HG03565 (cell line): ENCODE measurements around the gene VPS9D1.
"Not testable (repeated sequence)": the region's sequence is repeated elsewhere in the genome, so short reads cannot be mapped to it uniquely, and the experiment has no call there.

Source experiments
- ATAC-seq: cut with Tn5 transposase; IDR thresholded peaks from one replicate; pipeline ENCODE4 v1.9.1; 2021; ENCODE audit warnings: mild to moderate bottlenecking, moderate library complexity; ENCODE audit not compliant: unreplicated experiment

Gene VPS9D1

DNA sequence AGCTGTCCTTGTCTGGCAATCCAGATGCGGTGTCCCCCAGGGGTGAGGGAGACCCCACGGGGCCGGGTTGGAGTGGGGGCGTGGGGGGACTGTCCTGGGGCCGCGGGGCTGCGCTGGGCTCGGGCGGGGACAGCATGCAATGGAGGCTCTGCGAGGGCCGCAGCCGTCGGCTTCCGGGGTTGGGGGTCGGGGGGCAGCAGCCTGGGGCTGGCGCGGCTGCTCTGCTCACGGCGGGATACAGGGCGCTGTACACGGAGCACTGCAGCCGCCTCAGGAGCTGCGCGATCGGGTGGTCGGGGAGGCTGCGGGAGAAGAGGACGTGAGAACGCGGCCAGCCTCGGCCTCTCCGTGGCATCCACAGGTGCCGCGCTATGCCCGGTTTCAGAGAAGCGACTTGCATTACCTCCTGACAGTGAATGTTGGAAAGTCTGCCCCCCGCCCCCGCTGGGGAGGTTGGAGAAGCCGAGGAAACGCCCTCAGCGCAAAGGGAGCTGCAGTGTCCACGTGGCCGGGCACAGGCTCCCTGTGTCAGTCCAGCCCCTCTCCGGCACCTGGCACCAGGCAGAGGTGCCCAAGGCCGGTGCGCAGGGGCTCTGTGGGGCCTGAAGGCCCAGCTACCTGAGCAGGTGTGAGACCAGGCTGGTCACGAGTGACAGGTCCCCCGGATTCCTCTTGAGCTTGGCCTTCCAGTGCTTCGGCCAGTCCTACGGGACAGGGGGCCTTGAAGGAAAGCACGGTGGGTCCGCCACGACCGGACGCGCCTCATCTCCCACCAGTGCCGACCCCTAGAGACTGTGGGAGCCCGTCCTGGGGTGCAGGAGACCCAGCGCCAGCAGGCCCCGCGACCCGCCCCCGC, 9.8 kb downstream of the VPS9D1 start:
- no peak for ATAC-seq

GRCh38 chr16:89709716-89710432, 10.8 kb downstream of the VPS9D1 start:
- ATAC-seq = no peak

- no peak for ATAC-seq
These were observed 11.5 kb downstream of the VPS9D1 start for GRCh38 chr16:89709166-89709565.

DNA sequence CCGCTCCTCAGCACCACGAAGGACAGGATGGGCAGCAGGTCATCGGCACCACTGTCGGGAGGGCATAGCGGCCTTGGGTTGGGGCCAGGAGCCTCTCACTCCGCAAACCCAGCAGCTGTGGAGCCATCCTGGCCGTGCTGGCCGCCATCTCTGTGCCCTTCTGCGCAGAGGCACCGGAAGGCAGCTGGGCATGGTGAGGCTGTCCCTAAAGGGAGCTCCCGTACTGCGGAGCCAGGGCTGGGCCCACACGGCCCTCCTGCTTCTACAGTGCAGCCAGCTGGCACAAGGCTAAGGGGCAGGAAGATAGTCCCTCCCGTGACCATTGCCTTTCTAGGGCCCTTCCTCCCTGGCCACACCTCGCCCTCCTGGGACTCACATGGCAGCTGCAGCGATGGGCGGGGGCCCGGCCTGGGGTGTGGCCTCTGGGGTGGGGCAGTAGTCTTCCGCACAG, 12.2 kb downstream of the VPS9D1 start:
- no peak for ATAC-seq

GRCh38 chr16:89707695-89708094, 13.0 kb downstream of the VPS9D1 start:
- ATAC-seq = no peak

GRCh38 chr16:89706518-89707260, 14.0 kb downstream of the VPS9D1 start:
- ATAC-seq = no peak

- no peak for ATAC-seq
These were observed 15.7 kb downstream of the VPS9D1 start for GRCh38 chr16:89705006-89705405.

DNA sequence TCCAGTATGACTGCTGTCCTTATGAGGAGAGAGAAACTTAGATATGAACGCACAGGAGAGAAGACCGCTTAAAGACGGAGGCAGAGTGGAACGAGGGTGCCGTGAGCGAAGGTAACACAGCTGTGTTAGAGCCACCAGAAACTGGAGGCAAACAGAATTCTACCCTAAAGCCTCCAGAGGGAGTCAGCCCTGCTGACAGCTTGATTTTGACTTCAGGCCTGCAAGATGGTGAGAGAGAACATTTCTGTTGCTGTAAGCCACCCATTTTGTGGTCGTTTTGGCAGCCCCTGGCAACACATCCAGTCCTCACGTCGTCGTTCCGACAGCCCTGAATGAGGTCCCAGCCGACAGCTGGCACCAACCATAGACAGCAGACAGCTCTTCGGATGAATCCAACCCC, 16.4 kb downstream of the VPS9D1 start:
- ATAC-seq = no peak

DNA sequence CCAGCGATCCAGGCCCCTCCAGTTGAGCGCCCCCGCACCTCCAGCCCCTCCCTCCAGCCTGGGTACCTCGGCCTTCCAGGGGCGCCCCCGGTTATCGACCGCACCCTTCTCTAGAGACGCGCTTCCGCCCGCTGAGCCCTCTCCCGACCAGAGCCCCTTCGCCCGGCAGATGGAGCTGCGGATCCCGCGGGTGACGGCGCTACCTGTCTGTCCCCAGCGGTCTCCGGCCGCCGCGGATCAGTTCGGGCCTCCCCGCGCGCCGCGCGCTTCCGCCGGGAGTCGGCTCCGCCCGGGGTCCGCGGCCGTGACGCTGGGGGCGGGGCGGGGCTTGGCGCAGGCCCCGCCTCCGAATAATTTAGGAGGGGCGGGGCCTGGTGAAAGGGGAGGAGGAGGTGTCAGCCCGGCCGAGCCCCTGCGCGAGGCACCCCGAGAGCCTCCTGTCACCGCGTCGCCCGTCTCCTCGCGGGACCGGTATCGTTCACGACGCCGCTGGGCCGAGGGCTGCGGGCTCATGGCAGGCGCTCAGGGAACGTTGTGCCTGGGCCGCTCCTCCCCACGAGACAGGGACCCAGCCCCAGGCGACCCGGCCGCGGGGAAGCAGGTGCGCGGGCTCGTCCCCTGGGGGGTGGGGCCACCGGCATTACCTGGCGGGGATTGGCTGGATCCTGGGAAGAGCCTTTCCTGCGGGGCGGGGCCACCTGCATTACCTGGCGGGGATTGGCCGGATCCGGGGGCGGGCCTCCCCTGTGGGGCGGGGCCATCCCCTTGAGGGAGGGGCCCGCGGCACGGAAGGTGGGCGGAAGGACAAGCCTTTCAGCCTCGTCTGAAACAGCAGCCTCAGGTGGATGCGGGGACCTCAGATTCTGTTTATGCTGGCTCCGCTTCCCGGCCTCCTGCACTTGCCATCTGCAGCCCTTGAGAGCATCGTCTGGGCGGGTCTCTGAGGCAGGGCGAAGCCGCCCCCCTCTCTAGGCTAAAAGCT, 19.0 kb downstream of the VPS9D1 start, which contains the start of gene SPATA2L:
Gene SPATA2L, minus strand, starts transcription at position 281 of the 982 bp plus-strand sequence. CDS start 473 bp downstream, outside the sequence.
- ATAC-seq = peak; percentile 47

- ATAC-seq = no peak
These were observed 19.9 kb downstream of the VPS9D1 start for GRCh38 chr16:89700649-89701424.

DNA sequence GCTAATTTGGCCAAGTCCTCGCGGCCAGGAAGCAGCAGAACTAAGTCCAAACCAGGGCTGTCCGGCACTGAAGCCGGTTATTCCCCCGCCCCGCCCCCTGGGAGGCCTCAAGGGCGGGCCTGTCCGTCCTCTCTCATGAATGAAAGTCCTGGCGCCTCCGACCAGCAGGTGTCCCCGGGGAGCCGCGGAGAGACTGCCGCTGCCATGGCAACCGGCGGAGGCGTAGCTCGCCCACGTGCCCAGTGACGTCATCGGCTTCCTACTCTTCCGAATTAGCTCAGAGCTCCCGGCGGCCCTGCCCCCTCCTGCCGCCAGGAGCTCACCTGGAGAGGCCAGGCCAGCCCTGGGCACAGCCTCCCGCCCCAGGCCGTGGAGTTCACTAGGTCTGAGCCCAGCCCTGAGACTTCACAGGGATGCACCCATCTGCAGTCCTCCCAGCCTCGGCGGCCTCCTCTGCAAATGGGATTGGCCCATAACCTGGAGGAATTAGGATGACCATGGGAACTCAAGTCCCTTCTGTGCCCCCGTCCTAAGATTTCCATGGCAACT, 20.5 kb downstream of the VPS9D1 start:
- ATAC-seq = peak; percentile 32

- ATAC-seq = not testable (repeated sequence)
These were observed 21.0 kb downstream of the VPS9D1 start for GRCh38 chr16:89699629-89700099.

DNA sequence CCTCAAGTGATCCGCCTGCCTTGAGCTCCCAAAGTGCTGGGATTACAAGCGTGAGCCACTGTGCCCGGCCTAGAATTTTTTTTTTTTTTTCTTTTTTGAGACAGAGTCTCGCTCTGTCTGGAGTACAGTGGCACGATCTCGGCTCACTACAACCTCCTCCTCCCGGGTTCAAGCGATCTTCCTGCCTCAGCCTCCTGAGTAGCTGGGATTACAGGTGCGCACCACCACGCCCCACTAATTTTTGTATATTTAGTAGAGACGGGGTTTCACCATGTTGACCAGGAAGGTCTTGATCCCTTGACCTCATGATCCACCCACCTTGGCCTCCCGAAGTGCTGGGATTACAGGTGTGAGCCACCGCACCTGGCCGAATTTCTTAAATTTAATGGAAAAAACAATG, 22.0 kb downstream of the VPS9D1 start:
- not testable (repeated sequence) for ATAC-seq

- no peak for ATAC-seq
These were observed 22.9 kb downstream of the VPS9D1 start for GRCh38 chr16:89697616-89698331.

- ATAC-seq = no peak
These were observed 23.5 kb downstream of the VPS9D1 start for GRCh38 chr16:89697161-89697615.

DNA sequence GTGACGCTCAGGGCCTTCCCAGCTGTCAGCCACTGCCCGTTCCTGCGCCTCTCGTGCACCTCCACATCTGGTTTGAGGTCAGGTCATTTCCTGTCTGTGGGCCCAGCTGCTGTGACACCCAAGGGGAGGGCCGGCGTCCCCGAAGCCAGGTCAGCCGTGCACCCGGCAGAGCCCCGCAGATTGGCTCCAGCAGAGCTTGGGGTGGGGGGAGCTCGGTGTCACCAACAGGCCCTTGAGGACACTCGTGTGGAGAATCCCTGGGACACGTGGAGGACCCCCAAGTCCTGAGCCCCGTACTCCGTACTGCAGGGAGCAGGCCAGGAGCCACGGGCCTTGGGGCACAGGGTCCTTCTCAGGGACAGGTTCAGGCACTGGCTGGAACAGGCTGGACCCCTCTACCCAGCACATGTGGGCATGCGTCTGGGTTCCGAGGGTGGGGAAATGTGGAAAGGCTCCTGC, 24.0 kb downstream of the VPS9D1 start:
- ATAC-seq = no peak

DNA sequence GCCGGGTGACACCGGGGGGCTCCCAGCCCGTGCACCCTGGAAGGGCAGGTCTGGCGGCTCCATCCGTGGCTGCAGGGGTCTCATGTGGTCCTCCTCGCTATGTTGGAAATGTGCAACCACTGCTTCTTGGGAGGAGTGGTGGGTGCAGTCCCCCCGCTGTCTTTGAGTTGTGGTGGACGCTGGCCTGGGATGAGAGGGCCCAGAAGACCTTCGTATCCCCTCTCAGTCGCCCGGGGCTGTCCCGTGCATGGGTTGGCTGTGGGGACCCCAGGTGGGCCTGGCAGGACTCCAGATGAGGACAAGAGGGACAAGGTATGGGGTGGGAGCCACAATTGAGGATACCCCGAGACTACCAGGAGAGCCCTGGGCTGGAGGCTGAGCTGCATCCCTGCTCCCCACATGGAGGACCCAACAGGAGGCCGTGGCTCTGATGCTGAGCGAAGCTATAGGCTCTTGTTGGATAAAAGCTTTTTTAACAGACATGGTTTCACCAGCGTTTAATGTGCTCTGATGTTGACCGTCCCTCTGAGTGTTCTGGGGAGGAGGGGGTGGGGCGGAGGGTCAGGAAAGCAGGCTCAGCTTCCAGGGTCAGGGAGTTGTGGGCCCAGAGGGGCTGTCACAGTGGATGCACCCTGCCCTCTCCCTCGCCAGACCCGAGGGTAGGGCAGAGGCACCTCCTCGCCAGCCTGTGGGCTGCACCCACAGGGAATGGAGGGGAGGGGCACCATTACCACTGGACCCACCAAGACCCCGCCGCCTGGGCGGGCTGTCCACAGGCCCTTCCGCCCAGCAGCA, 24.6 kb downstream of the VPS9D1 start:
- ATAC-seq = no peak
